HepG2 (cell line): ENCODE measurements around the gene TULP4. TPM values are rescaled to one million over a fixed set of nuclear protein-coding genes. Genes with fewer than 3 reads are reported as not detected.
A peak's percentile ranks its signal among the peaks of the same experiment; 100 is the strongest.

Source experiments
- AHDC1 ChIP-seq: sonication (generic); formaldehyde crosslinking; IDR thresholded peaks from 2 replicates; pipeline ENCODE4 v1.5.1; 2020; ENCODE audit warnings: mild to moderate bottlenecking, missing genetic modification reagents, borderline replicate concordance
- CHD2 ChIP-seq: IDR thresholded peaks from 2 replicates; pipeline ENCODE4 v1.6.1; 2011; ENCODE audit warnings: low read depth, low read length, improper control_type of control experiment
- DPF2 ChIP-seq: sonication (generic); formaldehyde crosslinking; IDR thresholded peaks from 2 replicates; pipeline ENCODE4 v1.4.0; 2020; ENCODE audit warnings: mild to moderate bottlenecking, low read depth, missing genetic modification reagents, borderline replicate concordance
- FOXK2 ChIP-seq: fragments of 450-650 bp; IDR thresholded peaks from 2 replicates; pipeline ENCODE4 v1.6.1; 2016
- HMG20A ChIP-seq: IDR thresholded peaks from 2 replicates; pipeline ENCODE4 v1.6.1; 2016; ENCODE audit warnings: borderline replicate concordance
- HMG20B ChIP-seq: conservative IDR thresholded peaks from 2 replicates; pipeline ENCODE4 v1.6.1; 2016; ENCODE audit warnings: missing genetic modification reagents, missing compliant biosample characterization
- MED1 ChIP-seq: sonication (generic); formaldehyde crosslinking; IDR thresholded peaks from 2 replicates; pipeline ENCODE4 v1.4.0; 2020; ENCODE audit warnings: missing genetic modification reagents
- NPAS2 ChIP-seq: sonication (generic); formaldehyde crosslinking; IDR thresholded peaks from 2 replicates; pipeline ENCODE4 v1.8.0; 2022; ENCODE audit warnings: mild to moderate bottlenecking, missing genetic modification reagents, borderline replicate concordance
- POGK ChIP-seq: sonication (generic); formaldehyde crosslinking; conservative IDR thresholded peaks from 2 replicates; pipeline ENCODE4 v1.8.0; 2022; ENCODE audit warnings: mild to moderate bottlenecking, moderate library complexity, missing genetic modification reagents
- PRDM15 ChIP-seq: sonication (generic); formaldehyde crosslinking; IDR thresholded peaks from 2 replicates; pipeline ENCODE4 v1.4.0; 2020; ENCODE audit warnings: missing genetic modification reagents
- SAFB2 ChIP-seq: sonication (generic); formaldehyde crosslinking; IDR thresholded peaks from 2 replicates; pipeline ENCODE4 v1.5.1; 2020; ENCODE audit warnings: missing genetic modification reagents, low read depth, mild to moderate bottlenecking, borderline replicate concordance
- SNRNP70 ChIP-seq: fragments of 200-400 bp; formaldehyde crosslinking; IDR thresholded peaks from 2 replicates; pipeline ENCODE4 v1.6.1; 2017; ENCODE audit warnings: mild to moderate bottlenecking, low read depth, low read length, moderate library complexity
- SOX6 ChIP-seq, 2 experiments: fragments of 450-650 bp in 1 of 2; sonication (generic) in 1 of 2; formaldehyde crosslinking in 1 of 2; IDR thresholded peaks; 2 replicates each; pipeline versions ENCODE4 v1.4.0 to v1.6.1; 2017 to 2020; ENCODE audit warnings: antibody characterized with exemption in 1 of 2, mild to moderate bottlenecking in 1 of 2, missing genetic modification reagents in 1 of 2
- SP140L ChIP-seq: sonication (generic); formaldehyde crosslinking; IDR thresholded peaks from 2 replicates; pipeline ENCODE4 v1.4.0; 2020; ENCODE audit warnings: missing genetic modification reagents, borderline replicate concordance
- TCF12 ChIP-seq, 2 experiments: fragments of 450-650 bp in 1 of 2; sonication (generic) in 1 of 2; formaldehyde crosslinking in 1 of 2; IDR thresholded peaks; 2 replicates each; pipeline versions ENCODE4 v1.6.1 to v1.8.0; 2017 to 2022; ENCODE audit warnings: antibody characterized with exemption in 1 of 2, mild to moderate bottlenecking in 1 of 2, missing genetic modification reagents in 1 of 2, moderate library complexity in 1 of 2
- polyA plus RNA-seq, 8 experiments: library from polyadenylated mRNA; depleted of rRNA in 3 of 8; stranded (reverse) in 7 of 8; unstranded in 1 of 8; fragments of >200 nt; fragmentation: Illumina TruSeq in 4 of 8; extraction: Trizol in 4 of 8; gene quantifications; 2 replicates each; pipeline versions ENCODE4 v1.2.1 to v1.2.3, GENCODE V29; 2011 to 2016; ENCODE audit warnings: low read depth in 4 of 8, missing spikeins in 1 of 8, mixed read lengths in 1 of 8; ENCODE audit not compliant: insufficient read depth in 1 of 8
- total RNA-seq, 5 experiments: library from RNA; depleted of rRNA; stranded (reverse); fragments of >200 nt; fragmentation: Illumina TruSeq; extraction: Trizol; gene quantifications; 2 replicates each; pipeline ENCODE4 v1.2.3, GENCODE V29; 2016; ENCODE audit warnings: low read depth in 1 of 5

The TULP4 gene
- total and polyA plus RNA-seq, 2 of the 13 experiments (the other 11 are each of a cell fraction or from before 2014, with no cell fraction given) = 21.1 to 122 TPM

GRCh38 chr6:158536084-158536890 lies 224.0 kb downstream of the TULP4 start (continued):
- TF ChIP-seq PRDM15 (CRISPR knock-in tag) = peak; percentile 53; the same call in 1 of the 2 replicates
- peak; percentile 82 for TF ChIP-seq MED1 (CRISPR knock-in tag)
- peak; percentile 95 for TF ChIP-seq POGK
- TF ChIP-seq TCF12 (IDR thresholded peaks at IDR 0.05) = no peak
- TF ChIP-seq TCF12 (CRISPR knock-in tag; IDR thresholded peaks at IDR 0.05) = no peak
- TF ChIP-seq SAFB2 = peak; percentile 70; the same call in 1 of the 2 replicates
- TF ChIP-seq AHDC1 = peak; percentile 38
- TF ChIP-seq NPAS2 = no peak
- peak; percentile 100 for TF ChIP-seq SP140L (CRISPR knock-in tag)
- no peak; the same call in 1 of the 2 replicates for TF ChIP-seq DPF2 (CRISPR knock-in tag)
- TF ChIP-seq CHD2 = no peak
- TF ChIP-seq HMG20A = peak; percentile 67
- peak; percentile 98 for TF ChIP-seq HMG20B
- TF ChIP-seq SNRNP70 = no peak
- TF ChIP-seq SOX6 (IDR thresholded peaks at IDR 0.05) = no peak
- peak; percentile 60 for TF ChIP-seq SOX6 (CRISPR knock-in tag; IDR thresholded peaks at IDR 0.05)
- TF ChIP-seq FOXK2 = no peak
